HG03520 (cell line): ENCODE measurements around the gene PRTFDC1.
"Not testable (repeated sequence)": the region's sequence is repeated elsewhere in the genome, so short reads cannot be mapped to it uniquely, and the experiment has no call there.

Source experiments
- ATAC-seq: cut with Tn5 transposase; IDR thresholded peaks from one replicate; pipeline ENCODE4 v1.9.1; 2021; ENCODE audit warnings: mild to moderate bottlenecking, moderate library complexity; ENCODE audit not compliant: unreplicated experiment

Gene PRTFDC1

GRCh38 chr10:24966962-24967481 lies 14.6 kb upstream of the PRTFDC1 start:
- ATAC-seq = no peak

GRCh38 chr10:24965051-24965450 lies 12.6 kb upstream of the PRTFDC1 start:
- no peak for ATAC-seq

- no peak for ATAC-seq
These were observed 11.2 kb upstream of the PRTFDC1 start for GRCh38 chr10:24963521-24964041.

- ATAC-seq = no peak
These were observed 10.6 kb upstream of the PRTFDC1 start for GRCh38 chr10:24962995-24963394.

GRCh38 chr10:24961582-24961981 lies 9.2 kb upstream of the PRTFDC1 start:
- ATAC-seq = no peak

GRCh38 chr10:24959382-24959730 lies 7.0 kb upstream of the PRTFDC1 start:
- ATAC-seq = no peak

- no peak for ATAC-seq
These were observed 6.4 kb upstream of the PRTFDC1 start for GRCh38 chr10:24958721-24959381.

- ATAC-seq = no peak
These were observed 5.8 kb upstream of the PRTFDC1 start for GRCh38 chr10:24958091-24958720.

- not testable (repeated sequence) for ATAC-seq
These were observed 5.2 kb upstream of the PRTFDC1 start for GRCh38 chr10:24957624-24958051.

- ATAC-seq = no peak
These were observed 1.3 kb upstream of the PRTFDC1 start for GRCh38 chr10:24953675-24954074.

- ATAC-seq = peak; percentile 67
These were observed 570 bp upstream of the PRTFDC1 start for GRCh38 chr10:24952707-24953645.

- no peak for ATAC-seq
These were observed 934 bp downstream of the PRTFDC1 start for GRCh38 chr10:24951201-24952142.

- ATAC-seq = no peak
These were observed 2.0 kb downstream of the PRTFDC1 start for GRCh38 chr10:24950439-24950838.

GRCh38 chr10:24949616-24950015 lies 2.8 kb downstream of the PRTFDC1 start:
- ATAC-seq = no peak

- ATAC-seq = peak; percentile 65
These were observed 4.9 kb downstream of the PRTFDC1 start for GRCh38 chr10:24947304-24948097.

- ATAC-seq = no peak
These were observed 7.7 kb downstream of the PRTFDC1 start for GRCh38 chr10:24944512-24945255.

- ATAC-seq = no peak
These were observed 13.9 kb downstream of the PRTFDC1 start for GRCh38 chr10:24938525-24938924.

- no peak for ATAC-seq
These were observed 14.3 kb downstream of the PRTFDC1 start for GRCh38 chr10:24938076-24938475.
